ENCODE data around the gene KLB.

DNA sequence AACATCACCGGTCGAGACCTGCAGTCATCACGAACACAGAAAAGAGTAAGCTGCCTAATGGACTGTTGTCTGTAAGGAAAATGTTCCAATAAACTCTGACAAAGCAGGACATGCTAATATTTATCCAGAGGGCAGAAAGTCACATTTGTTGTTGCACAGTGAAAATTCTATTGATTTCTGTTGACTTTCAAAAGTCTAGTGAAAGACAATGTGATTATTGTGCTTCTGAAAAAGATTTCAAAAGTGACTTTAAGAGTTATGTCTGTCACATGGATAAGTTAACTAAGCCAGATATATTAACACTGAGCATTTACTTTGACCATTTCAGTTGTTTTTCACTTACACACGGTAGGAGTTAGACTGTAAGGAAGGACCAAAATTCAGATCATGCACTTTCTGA is 31.3 kb upstream of the KLB start:
- TF ChIP-seq, protein P1, sequence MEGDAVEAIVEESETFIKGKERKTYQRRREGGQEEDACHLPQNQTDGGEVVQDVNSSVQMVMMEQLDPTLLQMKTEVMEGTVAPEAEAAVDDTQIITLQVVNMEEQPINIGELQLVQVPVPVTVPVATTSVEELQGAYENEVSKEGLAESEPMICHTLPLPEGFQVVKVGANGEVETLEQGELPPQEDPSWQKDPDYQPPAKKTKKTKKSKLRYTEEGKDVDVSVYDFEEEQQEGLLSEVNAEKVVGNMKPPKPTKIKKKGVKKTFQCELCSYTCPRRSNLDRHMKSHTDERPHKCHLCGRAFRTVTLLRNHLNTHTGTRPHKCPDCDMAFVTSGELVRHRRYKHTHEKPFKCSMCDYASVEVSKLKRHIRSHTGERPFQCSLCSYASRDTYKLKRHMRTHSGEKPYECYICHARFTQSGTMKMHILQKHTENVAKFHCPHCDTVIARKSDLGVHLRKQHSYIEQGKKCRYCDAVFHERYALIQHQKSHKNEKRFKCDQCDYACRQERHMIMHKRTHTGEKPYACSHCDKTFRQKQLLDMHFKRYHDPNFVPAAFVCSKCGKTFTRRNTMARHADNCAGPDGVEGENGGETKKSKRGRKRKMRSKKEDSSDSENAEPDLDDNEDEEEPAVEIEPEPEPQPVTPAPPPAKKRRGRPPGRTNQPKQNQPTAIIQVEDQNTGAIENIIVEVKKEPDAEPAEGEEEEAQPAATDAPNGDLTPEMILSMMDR (conservative IDR thresholded peaks at IDR 0.05; ENCODE audit: low read length), result no peak
- no peak for TF ChIP-seq EZH2phosphoT487 (IDR thresholded peaks at IDR 0.05; ENCODE audit: borderline replicate concordance)

All from Loucy (cell line).